GM12891 (cell line): ENCODE results near the gene TSKS.

Source experiments
- POU2F2 ChIP-seq: IDR thresholded peaks from 2 replicates; pipeline ENCODE4 v1.6.1; 2011; ENCODE audit warnings: low read depth, mild to moderate bottlenecking, control low read depth, low read length, moderate library complexity
- TAF1 ChIP-seq: IDR thresholded peaks from 2 replicates; pipeline ENCODE4 v1.6.1; 2011; ENCODE audit warnings: low read depth, low read length, control low read depth

- TF ChIP-seq TAF1 = no peak
- TF ChIP-seq POU2F2 = no peak
Measured at GRCh38 chr19:49799271-49799797, 36.2 kb upstream of the TSKS start.
